H9 (cell line): ENCODE results near the gene CCDC60. TPM values are rescaled to one million over a fixed set of nuclear protein-coding genes. Genes with fewer than 3 reads are reported as not detected.

Experiments used
- DNase-seq: peaks from one replicate; pipeline ENCODE4 v3.0.0-alpha.2; 2017
- H2AFZ ChIP-seq: one replicate; pipeline ENCODE4 v1.6.1; 2013; ENCODE audit warnings: mild to moderate bottlenecking, low read length, control low read depth, moderate library complexity
- H2AK5ac ChIP-seq: 2 replicates; pipeline ENCODE4 v1.6.1; 2013; ENCODE audit warnings: low read length, control low read depth, mixed read lengths; ENCODE audit not compliant: insufficient read length
- H2BK120ac ChIP-seq: one replicate; pipeline ENCODE4 v1.6.1; 2013; ENCODE audit warnings: low read depth, mild to moderate bottlenecking, low read length, control low read depth, inconsistent platforms; ENCODE audit not compliant: poor library complexity, severe bottlenecking
- H2BK12ac ChIP-seq: 2 replicates; pipeline ENCODE4 v1.6.1; 2013; ENCODE audit warnings: low read length, control low read depth, mixed read lengths, low read depth; ENCODE audit not compliant: insufficient read length
- H2BK15ac ChIP-seq: 2 replicates; pipeline ENCODE4 v1.6.1; 2013; ENCODE audit warnings: low read depth, low read length, control low read depth
- H2BK20ac ChIP-seq: one replicate; pipeline ENCODE4 v1.6.1; 2013; ENCODE audit warnings: low read depth, mild to moderate bottlenecking, low read length, control low read depth, inconsistent platforms; ENCODE audit not compliant: poor library complexity, severe bottlenecking
- H2BK5ac ChIP-seq: 2 replicates; pipeline ENCODE4 v1.6.1; 2013; ENCODE audit warnings: low read length, control low read depth, mixed read lengths; ENCODE audit not compliant: insufficient read length
- H3K14ac ChIP-seq: 2 replicates; pipeline ENCODE4 v1.6.1; 2013; ENCODE audit warnings: low read length, control low read depth; ENCODE audit not compliant: insufficient read depth
- H3K18ac ChIP-seq: 2 replicates; pipeline ENCODE4 v1.6.1; 2013; ENCODE audit warnings: low read depth, mild to moderate bottlenecking, mixed read lengths, low read length, control low read depth; ENCODE audit not compliant: insufficient read length
- H3K23ac ChIP-seq: 2 replicates; pipeline ENCODE4 v1.6.1; 2013; ENCODE audit warnings: low read length, control low read depth, mixed read lengths, low read depth; ENCODE audit not compliant: insufficient read length
- H3K23me2 ChIP-seq: 2 replicates; pipeline ENCODE4 v1.6.1; 2013; ENCODE audit warnings: low read depth, mild to moderate bottlenecking, mixed read lengths, low read length, control low read depth; ENCODE audit not compliant: insufficient read length, poor library complexity, severe bottlenecking
- H3K27ac ChIP-seq: 2 replicates; pipeline ENCODE4 v1.5.1; 2013; ENCODE audit warnings: low read length, control low read depth, mixed read lengths, low read depth; ENCODE audit not compliant: insufficient read length
- H3K27me3 ChIP-seq: 2 replicates; pipeline ENCODE4 v1.6.1; 2013; ENCODE audit warnings: low read length, control low read depth, inconsistent platforms; ENCODE audit not compliant: insufficient read depth
- H3K4ac ChIP-seq: 2 replicates; pipeline ENCODE4 v1.6.1; 2013; ENCODE audit warnings: low read depth, mild to moderate bottlenecking, control low read depth, inconsistent platforms, low read length, moderate library complexity
- H3K4me1 ChIP-seq: 2 replicates; pipeline ENCODE4 v1.6.1; 2013; ENCODE audit warnings: low read length, control low read depth, inconsistent platforms; ENCODE audit not compliant: insufficient read depth
- H3K4me2 ChIP-seq: 2 replicates; pipeline ENCODE4 v1.6.1; 2013; ENCODE audit warnings: low read length, control low read depth, mixed read lengths; ENCODE audit not compliant: insufficient read length, insufficient read depth
- H3K56ac ChIP-seq: 2 replicates; pipeline ENCODE4 v1.6.1; 2013; ENCODE audit warnings: low read depth, mild to moderate bottlenecking, mixed read lengths, low read length, control low read depth; ENCODE audit not compliant: insufficient read length
- H3K79me1 ChIP-seq: 2 replicates; pipeline ENCODE4 v1.6.1; 2013; ENCODE audit warnings: low read depth, mild to moderate bottlenecking, moderate library complexity, low read length, control low read depth, inconsistent platforms; ENCODE audit not compliant: insufficient read depth, poor library complexity, severe bottlenecking
- H3K79me2 ChIP-seq: 2 replicates; pipeline ENCODE4 v1.6.1; 2013; ENCODE audit warnings: low read length, control low read depth, inconsistent platforms; ENCODE audit not compliant: insufficient read depth
- H3K9ac ChIP-seq: 2 replicates; pipeline ENCODE4 v1.6.1; 2013; ENCODE audit warnings: low read length, control low read depth, mixed read lengths; ENCODE audit not compliant: insufficient read length; ENCODE audit errors: extremely low read depth
- H3K9me3 ChIP-seq: one replicate; pipeline ENCODE4 v1.6.1; 2013; ENCODE audit warnings: low read depth, low read length, inconsistent platforms; ENCODE audit not compliant: control insufficient read depth
- H3T11ph ChIP-seq: one replicate; pipeline ENCODE4 v1.6.1; 2013; ENCODE audit warnings: mild to moderate bottlenecking, low read length, control low read depth, inconsistent platforms
- H4K20me1 ChIP-seq: one replicate; pipeline ENCODE4 v1.6.1; 2013; ENCODE audit not compliant: control insufficient read depth, insufficient read length, insufficient read depth
- H4K5ac ChIP-seq: 2 replicates; pipeline ENCODE4 v1.6.1; 2013; ENCODE audit warnings: low read depth, mild to moderate bottlenecking, mixed read lengths, low read length, control low read depth; ENCODE audit not compliant: insufficient read length
- H4K8ac ChIP-seq: replicated peaks from 2 replicates; pipeline ENCODE4 v1.6.1; 2013; ENCODE audit warnings: low read length, control low read depth, mixed read lengths, low read depth; ENCODE audit not compliant: insufficient read length
- H4K91ac ChIP-seq: 2 replicates; pipeline ENCODE4 v1.6.1; 2013; ENCODE audit warnings: low read depth, mild to moderate bottlenecking, moderate library complexity, mixed read lengths, low read length, control low read depth; ENCODE audit not compliant: insufficient read length
- H3K27ac Mint-ChIP-seq, 3 experiments: 2 replicates in 2 of 3; 3 replicates in 1 of 3; pipeline ENCODE4 v1.8.0; 2020 to 2021; ENCODE audit warnings: mixed read lengths in 3 of 3, mild to moderate bottlenecking in 1 of 3, moderate library complexity in 1 of 3
- H3K27me3 Mint-ChIP-seq: 2 replicates; pipeline ENCODE4 v1.8.0; 2021; ENCODE audit warnings: low read depth, mild to moderate bottlenecking, moderate library complexity, mixed read lengths
- H3K36me3 Mint-ChIP-seq, 3 experiments: 2 replicates in 2 of 3; 3 replicates in 1 of 3; pipeline ENCODE4 v1.8.0; 2020 to 2021; ENCODE audit warnings: low read depth in 3 of 3, mixed read lengths in 3 of 3; ENCODE audit not compliant: insufficient read depth in 1 of 3
- H3K4me1 Mint-ChIP-seq, 2 experiments: 2 replicates each; pipeline ENCODE4 v1.8.0; 2020; ENCODE audit warnings: mixed read lengths in 2 of 2
- H3K4me3 Mint-ChIP-seq, 2 experiments: 2 replicates in 1 of 2; 3 replicates in 1 of 2; pipeline ENCODE4 v1.8.0; 2020 to 2021; ENCODE audit warnings: mild to moderate bottlenecking in 2 of 2, mixed read lengths in 2 of 2, moderate library complexity in 1 of 2
- H3K9me3 Mint-ChIP-seq, 2 experiments: 2 replicates in 1 of 2; 3 replicates in 1 of 2; pipeline ENCODE4 v1.8.0; 2020; ENCODE audit warnings: mild to moderate bottlenecking in 2 of 2, mixed read lengths in 2 of 2, moderate library complexity in 1 of 2
- WGBS: extraction: QIAGEN DNeasy Blood & Tissue Kit; methylation state at CpG from one replicate; pipeline ENCODE4 v1.1.7; 2013; ENCODE audit warnings: missing lambda C conversion rate, low lambda C conversion rate, mixed read lengths; ENCODE audit not compliant: insufficient read length; ENCODE audit errors: extremely low coverage; 5-methylcytosine and 5-hydroxymethylcytosine counted together
- total RNA-seq: library from RNA; stranded (reverse); gene quantifications from 2 replicates; pipeline ENCODE4 v1.2.1, GENCODE V29; 2021
- TF ChIP-seq, protein P1 (sequence below): fragments of 200-600 bp; sonication (generic); conservative IDR thresholded peaks from 3 replicates; pipeline ENCODE4 v1.8.0; 2021; ENCODE audit warnings: antibody characterized with exemption, mild to moderate bottlenecking

Gene CCDC60
- total RNA-seq, 1 experiment from 2014 or later = 0.44 TPM

DNA sequence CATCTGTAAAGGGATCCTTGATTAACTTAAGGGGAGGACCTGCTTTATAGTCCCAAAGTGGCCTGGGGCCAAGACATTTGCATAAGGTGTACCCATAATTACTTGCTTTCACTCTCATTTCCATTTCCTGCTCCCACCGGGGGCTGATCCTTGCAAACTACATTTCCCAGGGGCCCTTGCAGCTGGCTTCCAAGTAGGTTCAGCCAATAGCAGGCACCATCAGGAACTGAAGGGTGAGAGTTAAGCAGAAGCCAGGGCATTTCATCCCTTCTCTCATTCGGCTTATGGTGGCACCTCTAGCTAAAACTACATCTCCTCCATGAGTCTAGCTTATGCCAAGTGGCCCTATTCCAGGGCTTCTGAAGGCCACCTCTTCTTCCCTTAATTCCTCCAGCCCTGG is 88.8 kb downstream of the CCDC60 start:
- H3K14ac ChIP-seq = no peak overlapping the region
- no peaks in the 10 kb centered on the region for H3K79me1 ChIP-seq
- no peak overlapping the region; the same call in 1 of the 2 replicates for H2BK15ac ChIP-seq
- no peak overlapping the region for H2BK120ac ChIP-seq
- no peak overlapping the region for H3K4me3 Mint-ChIP-seq
- H3K4me1 Mint-ChIP-seq = peaks cover 4 to 6% of the 10 kb centered on the region in 2 experiments
- no peaks in the 10 kb centered on the region for H3K9me3 ChIP-seq
- no peaks in the 10 kb centered on the region for H3K23me2 ChIP-seq
- H4K8ac ChIP-seq = no peak overlapping the region
- H3K27ac ChIP-seq = no peak overlapping the region
- TF ChIP-seq, protein P1, sequence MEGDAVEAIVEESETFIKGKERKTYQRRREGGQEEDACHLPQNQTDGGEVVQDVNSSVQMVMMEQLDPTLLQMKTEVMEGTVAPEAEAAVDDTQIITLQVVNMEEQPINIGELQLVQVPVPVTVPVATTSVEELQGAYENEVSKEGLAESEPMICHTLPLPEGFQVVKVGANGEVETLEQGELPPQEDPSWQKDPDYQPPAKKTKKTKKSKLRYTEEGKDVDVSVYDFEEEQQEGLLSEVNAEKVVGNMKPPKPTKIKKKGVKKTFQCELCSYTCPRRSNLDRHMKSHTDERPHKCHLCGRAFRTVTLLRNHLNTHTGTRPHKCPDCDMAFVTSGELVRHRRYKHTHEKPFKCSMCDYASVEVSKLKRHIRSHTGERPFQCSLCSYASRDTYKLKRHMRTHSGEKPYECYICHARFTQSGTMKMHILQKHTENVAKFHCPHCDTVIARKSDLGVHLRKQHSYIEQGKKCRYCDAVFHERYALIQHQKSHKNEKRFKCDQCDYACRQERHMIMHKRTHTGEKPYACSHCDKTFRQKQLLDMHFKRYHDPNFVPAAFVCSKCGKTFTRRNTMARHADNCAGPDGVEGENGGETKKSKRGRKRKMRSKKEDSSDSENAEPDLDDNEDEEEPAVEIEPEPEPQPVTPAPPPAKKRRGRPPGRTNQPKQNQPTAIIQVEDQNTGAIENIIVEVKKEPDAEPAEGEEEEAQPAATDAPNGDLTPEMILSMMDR = no peak
- no peak overlapping the region for H4K5ac ChIP-seq
- H3K36me3 Mint-ChIP-seq = no peaks in the 10 kb centered on the region
- H3K4me2 ChIP-seq = peak overlapping the region; percentile 26
- peaks cover 0 to 4% of the 10 kb centered on the region in 2 experiments; a peak in 3 of 5 replicates for H3K9me3 Mint-ChIP-seq
- no peak overlapping the region for H3K56ac ChIP-seq
- H3K27me3 ChIP-seq = no peaks in the 10 kb centered on the region
- peak; percentile 90 for DNase-seq
- H3K4me1 ChIP-seq = no peaks in the 10 kb centered on the region; the same call in 1 of the 2 replicates
- no peak overlapping the region for H3T11ph ChIP-seq
- H3K23ac ChIP-seq = no peak overlapping the region
- H2AK5ac ChIP-seq = no peak overlapping the region
- no peak overlapping the region for H4K91ac ChIP-seq
- no peak overlapping the region for H3K9ac ChIP-seq
- H3K4ac ChIP-seq = no peak overlapping the region
- H4K20me1 ChIP-seq = no peaks in the 10 kb centered on the region
- H3K27me3 Mint-ChIP-seq = peaks cover 11% of the 10 kb centered on the region
- H2BK12ac ChIP-seq = no peak overlapping the region
- no peak overlapping the region for H3K18ac ChIP-seq
- peak overlapping the region; percentile 99 for H2AFZ ChIP-seq
- H2BK20ac ChIP-seq = no peak overlapping the region
- H3K79me2 ChIP-seq = no peaks in the 10 kb centered on the region
- WGBS = no CpG with 5 or more reads among the region's 2 CpGs
- H3K27ac Mint-ChIP-seq = 0 out of 7 replicates have a peak overlapping the region, but pooled peaks of 1 of the 3 experiments have one; percentile 60
- no peak overlapping the region for H2BK5ac ChIP-seq
